Measurements from ENCODE around the gene GUCY1A2.

- no peak for TF ChIP-seq EZH2 (IDR thresholded peaks at IDR 0.05; ENCODE audit: borderline replicate concordance, insufficient read depth, low read depth, low read length, poor library complexity, severe bottlenecking)
- TF ChIP-seq CTCF (IDR thresholded peaks at IDR 0.05) = no peak
Measured at GRCh38 chr11:106706355-106706754, 311.9 kb downstream of the GUCY1A2 start.

Data from B cell (primary cell).